GM19099 (cell line): ENCODE data around the gene MSRB2.

ENCODE experiments used
- POLR2A ChIP-seq: IDR thresholded peaks from 3 replicates; pipeline ENCODE4 v1.6.1; 2011; ENCODE audit warnings: low read depth; ENCODE audit not compliant: insufficient read length; ENCODE audit errors: extremely low read depth

MSRB2 gene

DNA sequence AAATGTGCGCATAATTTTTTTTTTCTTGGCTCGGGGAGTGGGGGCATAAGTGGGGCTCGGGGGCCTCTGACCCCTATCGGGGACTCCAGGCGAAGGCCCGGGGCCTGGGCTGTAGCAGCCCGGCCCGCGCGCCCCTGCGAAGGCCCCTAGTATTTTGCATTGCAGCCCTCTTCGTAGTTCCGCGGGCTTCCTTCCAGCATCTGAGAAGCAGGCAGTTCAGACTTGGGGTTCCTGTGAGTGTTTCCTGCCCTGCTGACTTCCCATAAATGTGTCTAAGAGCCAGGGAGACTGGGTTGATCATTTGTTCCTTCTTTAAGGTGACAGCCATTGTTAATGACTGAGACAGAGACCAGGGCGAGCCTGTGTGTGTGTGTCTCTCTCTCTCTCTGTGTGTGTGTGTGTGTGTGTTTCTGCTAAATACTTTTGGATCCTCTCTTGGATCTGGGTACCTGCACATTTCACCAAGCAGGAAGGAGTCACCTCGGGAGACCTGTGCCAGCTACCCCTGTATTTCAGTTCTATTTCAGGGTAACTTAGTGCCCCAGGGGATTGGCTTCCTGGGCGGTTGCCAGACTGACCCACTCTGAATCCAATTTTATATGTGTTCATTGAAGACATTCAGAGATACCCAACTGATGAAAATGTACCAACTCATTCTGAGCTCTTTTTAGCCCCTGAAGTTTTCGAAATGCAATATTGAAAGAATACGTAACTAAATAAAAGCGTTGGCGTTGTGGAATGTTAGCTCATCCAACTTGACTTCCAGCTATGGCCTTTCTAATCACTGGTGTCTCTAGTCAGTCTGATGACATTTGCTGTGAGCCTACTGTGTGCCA is 805 bp downstream of the MSRB2 start:
- peak; percentile 9 for TF ChIP-seq POLR2A

GRCh38 chr10:23096802-23097549 is 1.6 kb downstream of the MSRB2 start:
- no peak for TF ChIP-seq POLR2A

DNA sequence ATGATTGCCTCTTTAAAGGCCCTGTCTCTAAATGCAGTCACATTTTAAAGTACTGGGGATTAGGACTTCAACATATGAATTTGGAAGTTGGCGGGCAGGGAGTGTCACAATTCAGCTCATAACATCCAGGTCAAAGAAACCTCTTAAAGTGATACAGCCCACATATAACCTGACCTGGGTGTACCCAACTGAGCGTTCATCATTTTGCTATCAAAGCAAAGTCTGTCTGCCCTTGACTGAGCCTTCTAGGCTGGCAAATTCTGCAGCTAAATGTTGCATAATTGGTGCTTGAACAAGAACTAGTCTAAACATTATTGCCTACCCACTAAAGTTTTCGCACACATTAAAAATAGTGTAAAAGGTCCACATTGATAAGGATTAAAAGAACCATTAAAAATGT is 3.7 kb downstream of the MSRB2 start:
- TF ChIP-seq POLR2A = no peak

- no peak for TF ChIP-seq POLR2A
Observed at GRCh38 chr10:23099816-23100215, 4.4 kb downstream of the MSRB2 start.

DNA sequence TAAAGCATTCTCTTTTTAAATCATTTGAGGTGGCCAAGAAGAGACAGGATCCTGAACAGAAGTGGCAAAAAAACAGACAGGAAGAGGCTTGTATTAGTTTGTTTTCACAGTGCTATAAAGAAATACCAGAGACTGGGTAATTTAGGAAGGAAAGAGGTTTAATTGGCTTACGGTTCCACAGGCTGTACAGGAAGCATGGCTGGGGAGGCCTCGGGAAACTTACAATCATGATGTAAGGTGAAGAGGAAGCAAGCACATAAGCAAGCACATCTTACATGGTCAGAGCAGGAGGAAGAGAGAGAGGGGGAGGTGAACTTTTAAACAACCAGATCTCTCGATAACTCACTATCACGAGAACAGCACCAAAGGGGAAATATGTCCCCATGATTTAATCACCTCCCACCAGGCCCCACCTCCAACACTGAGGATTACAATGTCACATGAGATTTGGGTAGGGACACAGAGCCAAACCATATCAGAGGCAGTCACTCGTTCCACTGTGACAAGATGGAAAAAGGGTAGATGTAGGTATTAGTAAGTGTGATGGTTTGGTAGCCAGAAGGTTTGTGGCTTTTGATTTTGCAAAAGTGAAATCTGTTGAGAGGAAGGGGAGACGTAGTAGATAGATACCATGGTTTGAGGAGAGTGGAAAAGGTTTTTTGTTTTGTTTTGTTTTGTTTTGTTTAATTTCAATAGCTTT is 5.1 kb downstream of the MSRB2 start:
- TF ChIP-seq POLR2A = no peak

- TF ChIP-seq POLR2A = no peak
Observed at GRCh38 chr10:23106331-23107072, 11.1 kb downstream of the MSRB2 start.

GRCh38 chr10:23110722-23111516 is 15.5 kb downstream of the MSRB2 start:
- TF ChIP-seq POLR2A = no peak

- TF ChIP-seq POLR2A = no peak
Observed at GRCh38 chr10:23111517-23112286, 16.3 kb downstream of the MSRB2 start.

- no peak for TF ChIP-seq POLR2A
Observed at GRCh38 chr10:23114228-23114850, 19.0 kb downstream of the MSRB2 start.

DNA sequence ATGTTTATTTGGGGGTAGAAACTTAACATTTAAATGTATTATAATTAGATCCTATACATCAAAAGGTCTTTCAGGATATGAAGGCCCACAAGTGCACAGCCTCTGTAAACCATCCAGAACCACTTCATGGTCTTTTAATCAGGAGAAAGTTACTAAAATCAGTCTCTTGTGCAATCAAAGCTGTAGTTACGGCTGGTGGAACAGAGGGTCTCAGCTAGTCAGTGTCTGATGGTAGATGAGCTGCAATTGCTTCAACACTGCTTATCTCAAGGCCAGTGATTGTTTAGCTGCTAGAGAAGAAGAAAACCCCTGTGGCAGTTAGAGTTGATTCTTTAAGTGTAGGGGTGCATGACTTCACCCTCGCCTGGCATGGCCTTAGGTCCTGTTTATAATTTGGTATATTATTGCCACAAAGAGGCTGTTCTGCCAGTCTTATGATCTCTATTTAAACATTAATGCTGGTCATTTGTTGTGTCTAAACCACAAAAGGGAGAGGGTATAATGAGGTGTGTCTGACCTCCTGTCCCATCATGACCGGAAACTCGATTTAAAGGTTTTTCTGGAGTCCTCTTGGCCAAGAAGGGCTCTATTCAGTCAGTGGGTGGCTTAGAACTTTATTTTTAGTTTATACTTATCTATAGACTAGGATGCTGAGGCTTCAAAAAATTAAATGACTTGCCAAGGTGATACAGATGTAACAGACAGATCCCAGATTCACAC is 21.3 kb downstream of the MSRB2 start:
- no peak for TF ChIP-seq POLR2A

DNA sequence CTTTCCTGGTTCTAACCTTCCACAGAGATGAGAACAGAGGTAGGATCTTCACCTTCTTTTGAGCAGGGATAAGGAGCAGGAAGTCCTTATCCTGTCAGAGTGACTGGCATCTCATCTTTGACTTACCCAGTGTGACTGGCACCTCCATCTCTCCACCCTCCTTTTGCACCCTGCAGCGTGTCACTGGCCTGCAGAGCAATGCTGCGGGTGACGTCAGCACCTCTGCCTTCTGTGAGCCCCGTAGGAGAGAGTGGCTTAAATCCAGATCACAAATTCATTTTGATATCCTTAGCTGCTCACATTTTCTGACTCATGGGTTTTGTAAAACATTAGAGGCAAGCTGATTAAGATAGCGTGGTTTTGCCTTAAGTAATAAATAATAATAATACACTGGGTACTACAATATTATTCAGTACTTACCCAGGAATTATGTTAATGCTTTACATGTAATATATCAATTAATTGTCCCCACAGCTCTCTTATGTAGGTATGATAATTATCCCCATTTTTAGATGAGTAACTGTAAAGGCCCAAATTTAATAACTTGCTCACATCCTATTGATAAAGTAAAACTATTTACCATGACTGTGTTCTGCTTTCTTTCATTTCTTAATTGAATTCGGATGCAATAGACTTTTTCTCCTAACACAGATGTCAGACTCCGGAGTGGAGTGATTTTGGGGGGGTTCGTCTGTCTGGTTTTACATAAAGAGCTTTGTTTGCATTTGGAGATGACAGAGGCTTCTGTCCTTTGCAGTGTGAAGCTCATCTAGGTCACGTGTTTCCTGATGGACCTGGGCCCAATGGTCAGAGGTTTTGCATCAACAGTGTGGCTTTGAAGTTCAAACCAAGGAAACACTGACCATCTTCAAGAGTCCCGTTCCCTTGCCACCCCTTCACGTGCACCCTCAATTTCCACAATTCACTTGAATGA is 24.9 kb downstream of the MSRB2 start:
- TF ChIP-seq POLR2A = no peak
